Nephron (organoid): ENCODE measurements around the gene SPSB2.
A peak's percentile ranks its signal among the peaks of the same experiment; 100 is the strongest.

Experiments used
- H3K27ac Mint-ChIP-seq, 3 experiments: 2 replicates each; pipeline ENCODE4 v1.8.0; 2020; ENCODE audit warnings: mixed read lengths in 3 of 3, mild to moderate bottlenecking in 2 of 3, moderate library complexity in 1 of 3
- H3K27me3 Mint-ChIP-seq: 2 replicates; pipeline ENCODE4 v1.8.0; 2021; ENCODE audit warnings: low read depth, mild to moderate bottlenecking, moderate library complexity, mixed read lengths
- H3K36me3 Mint-ChIP-seq: 2 replicates; pipeline ENCODE4 v1.8.0; 2020; ENCODE audit warnings: low read depth, mixed read lengths
- H3K4me1 Mint-ChIP-seq: 2 replicates; pipeline ENCODE4 v1.8.0; 2020; ENCODE audit warnings: mixed read lengths
- H3K4me3 Mint-ChIP-seq, 3 experiments: 2 replicates each; pipeline ENCODE4 v1.8.0; 2020; ENCODE audit warnings: mild to moderate bottlenecking in 3 of 3, mixed read lengths in 3 of 3, moderate library complexity in 2 of 3
- H3K9me3 Mint-ChIP-seq: 2 replicates; pipeline ENCODE4 v1.8.0; 2020; ENCODE audit warnings: mixed read lengths
- CTCF ChIP-seq, 3 experiments: fragments of 200-600 bp; sonication (generic); IDR thresholded peaks; one replicate each; pipeline ENCODE4 v1.5.0; 2021; ENCODE audit warnings: antibody characterized with exemption in 3 of 3; ENCODE audit not compliant: unreplicated experiment in 3 of 3

SPSB2 gene

GRCh38 chr12:6840761-6841515 is 32.2 kb downstream of the SPSB2 start, which contains the start of gene GNB3:
TSS of gene GNB3 (plus strand) at chr12:6840925. CDS start at chr12:6841288, 363 bp downstream.
- no peak for TF ChIP-seq CTCF (IDR thresholded peaks at IDR 0.05; ENCODE audit: unreplicated experiment in 3 of 3)
- H3K4me1 Mint-ChIP-seq, result peaks cover 27% of the 10 kb centered on the region
- peaks cover 45% of the 10 kb centered on the region for H3K36me3 Mint-ChIP-seq

GRCh38 chr12:6840330-6840729 is 32.8 kb downstream of the SPSB2 start:
- Mint-ChIP-seq H3K36me3 (peaks cover 45% of the 10 kb centered on the region), H3K27ac (peak overlapping the region; percentile 81 to 88 (median 85)), H3K4me1 (peaks cover 27% of the 10 kb centered on the region), H3K9me3 (no peaks in the 10 kb centered on the region), H3K4me3 (peak overlapping the region in 2 of 3 experiments; percentile 5 to 45), H3K27me3 (no peaks in the 10 kb centered on the region)
- no peak for TF ChIP-seq CTCF (IDR thresholded peaks at IDR 0.05; ENCODE audit: unreplicated experiment in 3 of 3)

More at GRCh38 chr12:6840761-6841515, 32.2 kb downstream of the SPSB2 start, which contains the start of gene GNB3:
- H3K27ac Mint-ChIP-seq, result peak within 1 kb of the TSS; percentile 81 to 88 (median 85)
- H3K9me3 Mint-ChIP-seq, result no peaks in the 10 kb centered on the region
- H3K4me3 Mint-ChIP-seq, result peak within 1 kb of the TSS in 2 of 3 experiments; percentile 5 to 45
- H3K27me3 Mint-ChIP-seq, result no peaks in the 10 kb centered on the region

GRCh38 chr12:6839482-6840201 is 33.5 kb downstream of the SPSB2 start:
- H3K4me3 Mint-ChIP-seq, result peak overlapping the region in 1 of 3 experiments; percentile 45
- no peak for TF ChIP-seq CTCF (IDR thresholded peaks at IDR 0.05; ENCODE audit: unreplicated experiment in 3 of 3)
- no peaks in the 10 kb centered on the region for H3K27me3 Mint-ChIP-seq
- H3K36me3 Mint-ChIP-seq, result peaks cover 43% of the 10 kb centered on the region
- H3K27ac Mint-ChIP-seq, result peak overlapping the region; percentile 81 to 88 (median 85)
- peaks cover 27% of the 10 kb centered on the region for H3K4me1 Mint-ChIP-seq
- H3K9me3 Mint-ChIP-seq, result no peaks in the 10 kb centered on the region

- Mint-ChIP-seq H3K9me3 (no peaks in the 10 kb centered on the region), H3K4me1 (peaks cover 27% of the 10 kb centered on the region), H3K36me3 (peaks cover 46% of the 10 kb centered on the region), H3K4me3 (no peak overlapping the region), H3K27me3 (no peaks in the 10 kb centered on the region), H3K27ac (no peak overlapping the region)
- TF ChIP-seq CTCF (IDR thresholded peaks at IDR 0.05; ENCODE audit: unreplicated experiment in 3 of 3), result no peak
Observed at GRCh38 chr12:6838854-6839253, 34.2 kb downstream of the SPSB2 start.

GRCh38 chr12:6837370-6838060 is 35.6 kb downstream of the SPSB2 start:
- TF ChIP-seq CTCF (IDR thresholded peaks at IDR 0.05; ENCODE audit: unreplicated experiment in 3 of 3), result no peak
- Mint-ChIP-seq H3K9me3 (no peaks in the 10 kb centered on the region), H3K36me3 (peaks cover 41% of the 10 kb centered on the region), H3K27me3 (no peaks in the 10 kb centered on the region), H3K4me1 (peaks cover 27% of the 10 kb centered on the region), H3K4me3 (no peak overlapping the region), H3K27ac (no peak overlapping the region)
